ENCODE data around the gene TIMM10B.
A peak's percentile ranks its signal among the peaks of the same experiment; 100 is the strongest.

Gene TIMM10B

GRCh38 chr11:6481012-6481923 is at the start of gene TIMM10B, which contains the start of gene ARFIP2:
TIMM10B (plus strand) TSS chr11:6481501; CDS start chr11:6481517, 16 bp downstream.
ARFIP2 (minus strand) TSS chr11:6481331; CDS start chr11:6480421, 910 bp downstream.
- DNase-seq (ENCODE audit: low spot score): peak; percentile 99

GRCh38 chr11:6431861-6432260 is 49.4 kb upstream of the TIMM10B start:
- DNase-seq (ENCODE audit: low spot score): peak; percentile 31

- no peak for DNase-seq (ENCODE audit: low spot score)
Observed at GRCh38 chr11:6433998-6434660, 47.2 kb upstream of the TIMM10B start.

- no peak for DNase-seq (ENCODE audit: low spot score)
Observed at GRCh38 chr11:6437423-6437822, 43.9 kb upstream of the TIMM10B start.

- DNase-seq (ENCODE audit: low spot score): peak; percentile 50
Observed at GRCh38 chr11:6437993-6438392, 43.3 kb upstream of the TIMM10B start.

GRCh38 chr11:6438979-6439571 is 42.2 kb upstream of the TIMM10B start:
- peak; percentile 50 for DNase-seq (ENCODE audit: low spot score)

GRCh38 chr11:6440906-6441358 is 40.4 kb upstream of the TIMM10B start, which contains the start of gene HPX:
HPX (minus strand) TSS chr11:6440987; CDS start chr11:6440963, 24 bp downstream.
- no peak for DNase-seq (ENCODE audit: low spot score)

GRCh38 chr11:6442441-6442840 is 38.9 kb upstream of the TIMM10B start:
- no peak for DNase-seq (ENCODE audit: low spot score)

GRCh38 chr11:6443269-6444003 is 37.9 kb upstream of the TIMM10B start:
- peak; percentile 75 for DNase-seq (ENCODE audit: low spot score)

- DNase-seq (ENCODE audit: low spot score): no peak
Observed at GRCh38 chr11:6448574-6448973, 32.7 kb upstream of the TIMM10B start.

GRCh38 chr11:6452219-6452618 is 29.1 kb upstream of the TIMM10B start:
- DNase-seq (ENCODE audit: low spot score): no peak

- DNase-seq (ENCODE audit: low spot score): no peak
Observed at GRCh38 chr11:6453152-6453551, 28.1 kb upstream of the TIMM10B start.

- no peak for DNase-seq (ENCODE audit: low spot score)
Observed at GRCh38 chr11:6455070-6455469, 26.2 kb upstream of the TIMM10B start.

GRCh38 chr11:6456361-6457073 is 24.8 kb upstream of the TIMM10B start:
- DNase-seq (ENCODE audit: low spot score): no peak

GRCh38 chr11:6457581-6458320 is 23.6 kb upstream of the TIMM10B start:
- no peak for DNase-seq (ENCODE audit: low spot score)

- DNase-seq (ENCODE audit: low spot score): no peak
Observed at GRCh38 chr11:6458352-6459098, 22.8 kb upstream of the TIMM10B start.

GRCh38 chr11:6459099-6459450 is 22.2 kb upstream of the TIMM10B start:
- no peak for DNase-seq (ENCODE audit: low spot score)

GRCh38 chr11:6468712-6469495 is 12.4 kb upstream of the TIMM10B start:
- peak; percentile 80 for DNase-seq (ENCODE audit: low spot score)

GRCh38 chr11:6469599-6469998 is 11.7 kb upstream of the TIMM10B start:
- DNase-seq (ENCODE audit: low spot score): no peak
